Posterior cingulate gyrus (tissue), 11 donors: ENCODE data around the gene HS1BP3.

Experiments
- DNase-seq, 10 donors: peaks; one replicate each; pipeline versions ENCODE4 v3.0.0 to v3.0.0-alpha.2; 2020 to 2021; ENCODE audit warnings: mixed read lengths in 3 of 10
- intact Hi-C: fragments of 100-400 bp; cut with DNase I; formaldehyde crosslinking; loops from one replicate; pipeline ENCODE4 v1.15.1; 2023

HS1BP3 gene

DNA sequence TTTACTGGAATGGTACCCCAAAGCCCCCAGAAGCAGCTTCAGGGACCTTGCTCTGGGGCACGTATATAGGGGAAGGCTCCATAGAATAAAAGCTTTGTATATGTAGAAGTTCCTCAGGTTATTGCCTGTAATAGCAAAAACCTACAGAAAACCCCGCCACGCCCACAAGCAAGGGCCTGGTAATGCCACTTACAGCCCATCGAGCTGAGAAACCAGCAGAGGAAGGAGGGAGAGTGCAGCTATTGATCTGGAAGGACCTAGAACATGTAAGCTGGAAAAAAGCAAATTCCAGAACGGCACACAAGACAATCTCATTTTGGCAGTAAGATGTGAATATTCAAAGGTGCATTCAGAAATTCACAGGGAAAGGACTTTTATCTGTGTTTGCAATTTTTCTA is 15.8 kb downstream of the HS1BP3 start:
- intact Hi-C loops, result loop anchor here (1.0 to 5.0 kb wide), 2 partner anchors 53 to 192 kb away; no protein-coding TSS in a partner anchor

GRCh38 chr2:20634507-20635112 is 16.3 kb downstream of the HS1BP3 start:
- intact Hi-C loops, result loop anchor here (1.0 to 5.0 kb wide), 2 partner anchors 52 to 191 kb away; no protein-coding TSS in a partner anchor
- DNase-seq, result peak in 4 of 10 donors; percentile 6 to 79 (median 62)

More for the DNA sequence above, 15.8 kb downstream of the HS1BP3 start:
- peak in 3 of 10 donors; percentile 20 to 42 (median 41) for DNase-seq

- DNase-seq, result peak in 4 of 10 donors; percentile 25 to 87 (median 60)
Observed at GRCh38 chr2:20633794-20634506, 16.9 kb downstream of the HS1BP3 start.

GRCh38 chr2:20633001-20633400 is 17.9 kb downstream of the HS1BP3 start:
- DNase-seq, result peak in 2 of 10 donors; percentile 13 to 51
- intact Hi-C loops, result no loop called here

More at GRCh38 chr2:20633794-20634506, 16.9 kb downstream of the HS1BP3 start:
- intact Hi-C loops, result no loop called here

DNA sequence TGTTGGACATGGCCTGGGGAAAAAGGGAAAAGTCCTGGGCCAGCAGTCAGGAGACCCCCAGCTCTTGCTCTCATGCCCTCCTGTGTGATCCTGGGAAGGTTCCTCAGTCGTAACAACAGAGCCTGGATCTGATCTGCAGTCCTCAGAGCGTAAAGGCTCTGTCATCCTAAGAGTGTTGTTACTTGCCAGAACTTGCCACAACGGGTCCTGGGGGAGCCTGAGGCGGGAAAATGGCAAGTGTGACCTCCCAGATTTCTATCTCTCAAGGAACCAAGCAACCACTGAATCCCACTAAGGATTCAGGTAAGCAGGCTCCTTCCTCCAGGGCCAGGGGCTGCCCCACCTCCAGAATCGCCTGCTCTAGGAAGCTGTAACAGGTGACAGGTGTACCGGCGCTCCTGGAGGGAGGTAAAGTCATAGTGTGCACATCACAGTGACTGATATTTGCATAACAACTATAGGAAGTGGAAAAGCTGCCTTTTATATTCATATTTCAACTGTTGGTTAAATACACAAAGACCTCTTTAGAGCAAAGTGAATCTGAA is 18.4 kb downstream of the HS1BP3 start:
- peak in 4 of 10 donors; percentile 1 to 62 (median 33) for DNase-seq
- intact Hi-C loops, result no loop called here

DNA sequence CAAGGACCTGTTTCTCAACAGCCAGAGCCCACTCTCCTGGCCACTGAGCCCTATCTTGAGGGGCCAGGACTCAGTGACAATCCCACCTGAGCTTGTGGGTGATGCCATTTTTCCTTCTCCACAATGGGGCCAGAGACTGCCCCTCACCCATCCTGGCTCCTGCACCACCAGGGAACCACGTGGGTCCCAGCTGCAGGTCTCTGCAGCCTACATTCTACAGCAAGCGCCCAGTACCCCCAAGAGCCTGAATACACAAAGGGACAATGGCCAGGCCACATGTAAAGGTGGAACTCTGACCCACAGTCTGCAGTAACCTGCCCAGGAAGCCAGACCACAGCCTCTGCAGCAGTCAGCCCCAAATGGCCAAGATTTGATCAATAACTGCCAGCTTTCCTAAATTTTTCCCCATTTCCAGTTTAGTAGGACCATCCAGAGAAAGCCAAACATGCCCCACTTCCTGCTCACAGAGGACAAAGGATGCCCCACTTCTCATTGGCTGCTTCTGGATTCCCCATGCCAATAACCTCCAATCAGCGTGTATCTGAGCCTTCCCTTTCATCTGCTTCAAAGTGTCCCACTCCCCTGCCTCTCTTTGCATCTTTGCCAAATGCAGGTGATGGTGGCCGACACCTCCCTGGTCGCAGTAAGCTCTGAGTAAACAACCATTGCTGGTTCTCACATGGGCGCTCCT is 19.1 kb downstream of the HS1BP3 start:
- peak in 3 of 10 donors; percentile 24 to 59 (median 24) for DNase-seq
- intact Hi-C loops, result no loop called here

- DNase-seq, result peak in 3 of 10 donors; percentile 15 to 65 (median 54)
- intact Hi-C loops, result no loop called here
Observed at GRCh38 chr2:20630967-20631366, 19.9 kb downstream of the HS1BP3 start.

DNA sequence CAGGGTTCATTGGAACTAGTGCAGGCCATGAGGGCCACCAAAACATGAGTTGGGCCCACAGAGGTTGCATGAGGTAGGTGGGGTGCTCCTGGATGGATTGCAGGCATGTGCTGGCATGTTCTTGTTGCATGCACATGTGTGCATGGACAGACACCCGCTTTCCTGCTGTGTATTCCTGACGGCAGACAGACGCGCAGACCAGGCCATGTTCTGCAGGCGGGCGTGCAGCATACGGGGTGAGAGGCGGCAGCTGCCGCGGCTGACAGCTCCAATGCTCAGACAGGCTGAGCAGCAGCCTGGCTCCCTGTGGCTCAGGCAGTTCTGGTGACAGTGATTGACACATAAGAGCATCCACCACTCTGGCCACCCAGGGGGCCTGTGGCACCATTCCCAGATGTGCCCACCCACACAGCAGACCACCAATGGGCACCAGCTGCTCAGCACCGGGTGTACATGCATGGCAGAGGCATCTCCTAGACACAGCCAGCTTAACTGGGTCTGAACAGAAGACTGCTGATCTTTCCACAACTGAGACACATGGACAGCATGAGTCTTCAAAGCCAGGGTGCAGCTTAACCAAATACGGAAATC is 21.2 kb downstream of the HS1BP3 start:
- intact Hi-C loops, result no loop called here
- peak in 5 of 10 donors; percentile 40 to 89 (median 79) for DNase-seq

DNA sequence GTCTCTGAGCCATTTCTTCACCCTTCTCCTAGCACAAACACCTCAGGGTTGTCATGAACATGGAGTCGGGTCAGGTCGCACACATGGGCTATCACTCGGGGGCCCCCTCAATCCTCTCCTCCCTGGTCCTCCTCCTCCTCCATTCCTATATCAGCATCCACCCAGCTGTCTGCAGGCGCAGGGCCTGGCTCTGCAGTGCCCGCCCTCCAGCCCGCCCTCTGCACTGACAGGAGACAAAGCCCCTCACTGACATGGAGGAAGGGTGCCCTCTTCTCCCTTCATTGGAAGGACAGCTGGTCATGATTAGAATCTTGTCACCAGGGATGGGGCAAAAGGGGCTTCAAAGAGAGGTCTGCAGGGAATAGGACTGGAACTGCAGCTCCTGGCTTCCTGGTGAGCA is 21.7 kb downstream of the HS1BP3 start:
- peak in 4 of 10 donors; percentile 20 to 72 (median 37) for DNase-seq
- intact Hi-C loops, result no loop called here

GRCh38 chr2:20627712-20628380 is 23.1 kb downstream of the HS1BP3 start:
- intact Hi-C loops, result no loop called here
- DNase-seq, result peak in 3 of 10 donors; percentile 27 to 40 (median 39)

DNA sequence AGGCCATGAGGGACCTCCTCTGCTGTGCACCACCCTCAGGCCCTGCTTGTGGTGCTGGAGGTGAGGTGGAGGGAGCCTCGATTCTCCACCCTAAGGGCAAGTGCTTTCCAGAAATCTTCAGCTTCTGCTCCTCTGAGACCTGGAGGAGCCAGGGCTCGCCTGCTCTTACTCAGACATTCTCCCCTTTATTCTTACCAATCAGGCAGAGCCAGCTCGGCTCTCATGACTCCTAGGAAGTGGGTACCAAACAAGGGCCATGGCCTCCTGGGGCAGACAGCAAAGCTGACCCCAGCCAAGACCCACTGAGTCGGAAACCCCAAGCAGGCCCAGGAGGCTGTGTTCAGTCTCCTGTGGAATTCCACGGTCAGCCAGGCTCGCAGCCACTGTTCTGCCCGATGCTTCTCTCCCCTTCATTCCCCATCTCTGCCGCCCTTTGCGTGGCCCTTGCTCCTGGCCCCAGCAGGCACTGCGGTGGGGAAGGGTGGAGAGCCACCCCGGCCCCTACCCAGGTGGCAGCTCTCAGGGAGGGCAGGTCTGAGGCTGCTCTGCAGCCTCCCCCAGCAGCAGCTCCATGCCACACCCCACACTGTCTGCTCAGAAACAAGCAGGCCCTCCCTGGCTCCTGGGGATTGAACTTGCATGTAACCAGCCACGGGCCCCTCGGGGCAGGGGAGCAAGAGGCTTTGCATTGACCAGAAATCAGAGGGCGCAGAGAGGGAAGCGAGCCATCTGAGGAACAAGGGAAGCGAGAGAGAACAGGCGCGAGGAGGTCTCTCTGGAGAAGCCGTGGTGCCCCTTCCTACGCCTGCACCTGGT is 24.0 kb downstream of the HS1BP3 start:
- DNase-seq, result peak in 5 of 10 donors; percentile 4 to 78 (median 59)
- intact Hi-C loops, result no loop called here

DNA sequence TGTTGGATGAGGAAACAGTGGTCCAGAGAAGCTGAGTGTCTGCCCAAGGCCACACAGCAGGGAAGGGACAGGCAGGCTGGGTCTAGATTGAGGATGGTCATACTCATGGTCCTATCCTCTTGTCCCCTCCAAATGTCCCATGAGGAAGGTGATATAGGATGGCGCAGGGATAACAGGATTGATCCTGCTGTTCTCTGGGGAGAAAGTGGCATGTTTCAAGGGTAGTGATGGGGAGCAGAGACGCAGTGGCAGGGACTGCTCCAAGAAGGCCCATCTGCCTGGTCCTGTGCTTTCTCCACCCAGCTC is 24.6 kb downstream of the HS1BP3 start:
- peak in 1 of 10 donors; percentile 3 for DNase-seq
- intact Hi-C loops, result no loop called here

GRCh38 chr2:20625491-20626391 is 25.2 kb downstream of the HS1BP3 start:
- intact Hi-C loops, result no loop called here
- DNase-seq, result peak in 7 of 10 donors; percentile 4 to 84 (median 30)

DNA sequence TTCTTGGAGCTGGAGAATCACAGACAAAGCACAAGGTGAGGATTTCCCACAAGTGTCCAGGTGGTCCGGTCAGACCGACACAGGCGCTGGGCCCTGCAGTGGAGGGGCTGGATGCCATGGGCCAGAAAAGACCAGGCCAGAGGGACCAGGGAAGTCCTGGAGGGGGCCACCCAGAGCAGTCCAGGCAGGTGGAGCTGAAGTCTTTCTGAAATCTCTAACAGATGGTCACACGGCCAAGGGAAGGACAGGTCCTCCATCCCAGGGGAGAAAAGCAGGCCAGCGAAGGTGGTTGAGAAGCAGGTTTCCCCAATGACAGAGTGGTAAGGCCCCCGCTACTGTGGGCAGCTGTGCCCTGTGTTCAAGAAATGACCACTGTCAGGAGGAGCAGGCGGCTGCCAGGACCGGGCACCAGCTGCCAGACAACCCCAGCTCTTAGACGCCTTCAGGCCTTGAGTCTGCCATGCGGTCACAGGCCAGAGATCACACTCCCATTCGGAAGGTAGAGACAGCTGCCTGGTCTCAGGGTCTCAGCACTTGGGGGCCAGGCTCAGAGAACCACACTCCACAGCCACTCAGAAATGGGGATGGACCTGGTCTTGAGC is 25.9 kb downstream of the HS1BP3 start:
- DNase-seq, result peak in 6 of 10 donors; percentile 2 to 62 (median 5)
- intact Hi-C loops, result no loop called here

DNA sequence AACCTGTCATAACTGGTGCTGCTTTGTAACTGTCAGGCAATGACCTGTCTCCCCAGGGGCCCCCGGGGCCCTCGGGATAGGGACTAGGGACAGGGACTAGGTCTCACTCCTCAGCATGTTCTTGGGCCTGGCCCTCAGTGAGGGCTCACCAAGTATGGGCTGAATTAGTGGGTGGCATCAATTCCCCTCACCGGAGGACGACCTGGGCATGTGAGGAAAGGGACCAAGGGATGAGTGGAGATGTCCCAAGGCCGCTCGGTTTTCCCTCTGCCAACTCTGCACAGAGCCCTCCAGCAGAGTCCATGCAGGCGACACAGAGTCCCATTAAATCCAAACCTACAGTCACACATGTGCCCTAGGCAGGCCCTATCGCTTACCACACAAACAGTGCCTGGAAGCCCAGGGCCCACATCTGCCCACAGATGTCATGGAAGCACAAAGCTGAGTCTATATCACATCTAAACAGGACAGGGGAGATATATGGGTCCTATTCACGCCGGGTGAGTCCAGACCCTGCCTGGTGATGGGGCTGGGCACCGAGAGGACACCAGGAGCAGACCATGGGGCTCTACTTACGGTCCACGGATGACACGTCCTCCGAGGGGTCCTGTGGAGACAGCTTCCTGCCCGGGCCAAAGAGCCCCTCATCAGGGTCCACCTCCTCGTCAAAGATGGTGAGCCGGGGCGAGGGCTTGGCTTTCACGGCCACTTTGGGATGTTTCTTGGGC is 26.6 kb downstream of the HS1BP3 start:
- DNase-seq, result peak in 5 of 10 donors; percentile 3 to 80 (median 5)
- intact Hi-C loops, result no loop called here

DNA sequence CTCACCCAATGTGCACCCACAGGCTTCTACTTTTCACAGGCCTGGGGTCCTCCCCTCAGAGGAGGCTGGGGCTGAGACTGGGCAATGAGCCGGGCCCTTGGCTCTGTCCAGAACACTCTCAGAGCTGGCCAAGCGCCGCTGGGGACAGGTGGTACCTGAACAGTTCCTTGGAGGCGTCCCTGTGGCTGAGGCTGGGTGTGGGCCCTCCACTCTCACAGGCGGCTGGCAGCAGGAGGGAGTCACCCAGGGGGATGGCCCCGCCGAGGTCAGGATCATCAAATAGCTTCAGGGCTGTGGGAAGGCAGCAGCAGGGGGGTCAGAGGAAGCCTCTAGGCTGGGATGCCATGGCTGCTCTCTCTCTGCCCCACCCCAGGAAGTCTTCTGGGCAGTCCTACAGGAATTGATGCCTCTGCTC is 27.1 kb downstream of the HS1BP3 start:
- DNase-seq, result peak in 8 of 10 donors; percentile 4 to 76 (median 10)
- intact Hi-C loops, result no loop called here

GRCh38 chr2:20623241-20623640 is 27.7 kb downstream of the HS1BP3 start:
- DNase-seq, result peak in 6 of 10 donors; percentile 3 to 68 (median 9)
- intact Hi-C loops, result no loop called here
